CD14-positive monocyte (primary cell): Measurements from ENCODE around the gene PLA2G2F. TPM values are rescaled to one million over a fixed set of nuclear protein-coding genes. Genes with fewer than 3 reads are reported as not detected.

ENCODE experiments used
- DNase-seq, 3 donors: peaks; one replicate each; pipeline ENCODE4 v3.0.0-alpha.2; 2011 to 2022
- H2AFZ ChIP-seq: 2 replicates; pipeline ENCODE4 v1.6.0; 2012; ENCODE audit warnings: mild to moderate bottlenecking, low read depth, low read length, inconsistent platforms; ENCODE audit not compliant: insufficient read depth, poor library complexity, severe bottlenecking
- H3K27ac ChIP-seq, 2 donors: 1 replicate in 1 of 2; 2 replicates in 1 of 2; pipeline ENCODE4 v1.5.1; 2012 to 2013; ENCODE audit warnings: low read length in 2 of 2, control low read depth in 1 of 2, inconsistent platforms in 1 of 2, low read depth in 1 of 2, mild to moderate bottlenecking in 1 of 2
- H3K27me3 ChIP-seq, 2 donors: one replicate each; pipeline versions ENCODE4 v1.6.0 to v1.6.1; 2011 to 2013; ENCODE audit warnings: low read length in 2 of 2; ENCODE audit not compliant: control insufficient read depth in 2 of 2, insufficient read depth in 2 of 2
- H3K36me3 ChIP-seq, 2 donors: replicated peaks in 1 of 2; 1 replicate in 1 of 2; 2 replicates in 1 of 2; pipeline versions ENCODE4 v1.5.1 to v1.6.1; 2012 to 2013; ENCODE audit warnings: low read length in 2 of 2, control low read depth in 1 of 2, inconsistent platforms in 1 of 2, mild to moderate bottlenecking in 1 of 2; ENCODE audit not compliant: insufficient read depth in 2 of 2, control insufficient read depth in 1 of 2
- H3K4me1 ChIP-seq, 2 donors: 1 replicate in 1 of 2; 2 replicates in 1 of 2; pipeline versions ENCODE4 v1.5.1 to v1.6.1; 2012 to 2013; ENCODE audit warnings: low read length in 2 of 2, control low read depth in 1 of 2, inconsistent platforms in 1 of 2, mild to moderate bottlenecking in 1 of 2, moderate library complexity in 1 of 2; ENCODE audit not compliant: insufficient read depth in 2 of 2, control insufficient read depth in 1 of 2
- H3K4me2 ChIP-seq: replicated peaks from 2 replicates; pipeline ENCODE3; 2012; ENCODE audit warnings: low read length, moderate library complexity, mild to moderate bottlenecking; ENCODE audit not compliant: poor library complexity, severe bottlenecking; ENCODE audit errors: extremely low read depth
- H3K4me3 ChIP-seq, 3 experiments: fragments of 200-600 bp in 1 of 3; sonication (generic) in 1 of 3; replicated peaks in 1 of 3; 1 replicate in 2 of 3; 2 replicates in 1 of 3; pipeline ENCODE4 v1.5.1; 2011 to 2013; ENCODE audit warnings: low read length in 3 of 3, mild to moderate bottlenecking in 3 of 3, control low read depth in 2 of 3, low read depth in 2 of 3, inconsistent platforms in 1 of 3, moderate library complexity in 1 of 3
- H3K79me2 ChIP-seq: 2 replicates; pipeline ENCODE4 v1.6.0; 2012; ENCODE audit warnings: mild to moderate bottlenecking, control low read depth, inconsistent platforms, low read length, moderate library complexity; ENCODE audit not compliant: insufficient read depth
- H3K9ac ChIP-seq: 2 replicates; pipeline ENCODE4 v1.6.0; 2017; ENCODE audit warnings: low read length, mild to moderate bottlenecking; ENCODE audit not compliant: insufficient read depth, poor library complexity, severe bottlenecking
- H3K9me3 ChIP-seq, 2 donors: replicated peaks in 1 of 2; 1 replicate in 1 of 2; 2 replicates in 1 of 2; pipeline versions ENCODE4 v1.5.1 to v1.6.1; 2012 to 2013; ENCODE audit warnings: low read length in 2 of 2, control low read depth in 1 of 2; ENCODE audit not compliant: control insufficient read depth in 1 of 2, insufficient read depth in 1 of 2
- H4K20me1 ChIP-seq: 2 replicates; pipeline ENCODE4 v1.6.0; 2012; ENCODE audit warnings: mild to moderate bottlenecking, low read length, control low read depth, moderate library complexity; ENCODE audit not compliant: insufficient read depth
- H3K27ac Mint-ChIP-seq, 7 donors: one replicate each; pipeline ENCODE4 v1.8.0; 2020; ENCODE audit warnings: mild to moderate bottlenecking in 7 of 7, mixed read lengths in 7 of 7, moderate library complexity in 6 of 7, inconsistent platforms in 2 of 7
- H3K27me3 Mint-ChIP-seq, 3 donors: one replicate each; pipeline ENCODE4 v1.8.0; 2021 to 2022; ENCODE audit warnings: low read depth in 3 of 3, mild to moderate bottlenecking in 3 of 3, mixed read lengths in 3 of 3, moderate library complexity in 3 of 3, inconsistent platforms in 1 of 3
- H3K36me3 Mint-ChIP-seq, 2 donors: one replicate each; pipeline ENCODE4 v1.8.0; 2020; ENCODE audit warnings: mixed read lengths in 2 of 2, inconsistent platforms in 1 of 2, mild to moderate bottlenecking in 1 of 2
- H3K4me1 Mint-ChIP-seq: one replicate; pipeline ENCODE4 v1.8.0; 2020; ENCODE audit warnings: mild to moderate bottlenecking, mixed read lengths
- H3K4me3 Mint-ChIP-seq, 2 donors: one replicate each; pipeline ENCODE4 v1.8.0; 2020; ENCODE audit warnings: mild to moderate bottlenecking in 2 of 2, mixed read lengths in 2 of 2, moderate library complexity in 1 of 2
- H3K9me3 Mint-ChIP-seq, 7 donors: one replicate each; pipeline ENCODE4 v1.8.0; 2020 to 2022; ENCODE audit warnings: mixed read lengths in 7 of 7, mild to moderate bottlenecking in 6 of 7, moderate library complexity in 6 of 7, inconsistent platforms in 2 of 7
- WGBS: methylation state at CpG from one replicate; pipeline ENCODE4 v1.1.5; 2013; ENCODE audit warnings: missing lambda C conversion rate; ENCODE audit not compliant: insufficient coverage; 5-methylcytosine and 5-hydroxymethylcytosine counted together
- intact Hi-C, 2 donors: fragments of 100-400 bp; cut with micrococcal nuclease; formaldehyde crosslinking; loops; one replicate each; pipeline versions ENCODE4 v1.15.0 to v1.15.1; 2023
- polyA plus RNA-seq, 3 donors: library from polyadenylated mRNA; depleted of rRNA in 1 of 3; unstranded in 2 of 3; stranded (reverse) in 1 of 3; fragments of 300-500 nt in 2 of 3; fragments of >200 nt in 1 of 3; fragmentation: Illumina TruSeq in 2 of 3; gene quantifications; 1 replicate in 2 of 3; 2 replicates in 1 of 3; pipeline ENCODE4 v1.2.3, GENCODE V29; 2012 to 2021
- TF ChIP-seq, protein P1 (sequence below): fragments of 200-600 bp; IDR thresholded peaks from one replicate; pipeline ENCODE4 v1.8.0; 2022; ENCODE audit warnings: antibody characterized with exemption, mild to moderate bottlenecking

The PLA2G2F gene
- polyA plus RNA-seq, 3 donors, result not detected

DNA sequence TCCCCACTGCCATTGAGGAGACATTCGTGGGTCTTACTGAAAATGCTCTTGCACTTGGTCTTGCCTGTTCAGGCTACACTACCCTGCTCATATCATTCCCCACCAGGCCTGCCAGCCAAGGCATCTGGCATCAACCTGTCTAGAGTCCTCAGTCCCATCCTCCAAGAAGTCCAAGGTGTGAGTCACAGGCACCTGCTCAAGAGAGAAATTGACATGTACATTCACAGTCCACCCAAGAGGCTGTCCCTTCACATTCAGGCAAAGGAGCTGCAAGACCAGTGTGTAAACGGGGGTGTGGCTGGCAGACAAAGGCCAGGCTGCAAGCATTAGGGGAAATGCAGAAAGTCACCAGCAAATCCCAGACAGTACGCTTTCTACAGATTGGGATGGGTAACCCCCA lies 60.3 kb downstream of the PLA2G2F start:
- no peaks in the 10 kb centered on the region for H3K79me2 ChIP-seq
- H3K9me3 ChIP-seq, result no peaks in the 10 kb centered on the region
- intact Hi-C loops, result loop anchor here in 1 of 2 donors (5.0 kb wide), 1 partner anchor 97 kb away; no protein-coding TSS in a partner anchor
- H4K20me1 ChIP-seq, result no peaks in the 10 kb centered on the region
- H3K4me1 ChIP-seq, result no peaks in the 10 kb centered on the region
- H3K36me3 ChIP-seq, result no peaks in the 10 kb centered on the region
- DNase-seq, result no peak
- no peak overlapping the region for H3K27ac ChIP-seq
- no peak overlapping the region for H3K4me2 ChIP-seq
- Mint-ChIP-seq H3K27me3 (peaks cover 19 to 40% (median 32%) of the 10 kb centered on the region in 3 donors), H3K27ac (no peak overlapping the region), H3K9me3 (peaks cover 0 to 2% (median 0%) of the 10 kb centered on the region in 7 donors), H3K4me3 (no peak overlapping the region), H3K36me3 (no peaks in the 10 kb centered on the region), H3K4me1 (peaks cover 3% of the 10 kb centered on the region)
- no peak overlapping the region for H3K9ac ChIP-seq
- TF ChIP-seq, protein P1, sequence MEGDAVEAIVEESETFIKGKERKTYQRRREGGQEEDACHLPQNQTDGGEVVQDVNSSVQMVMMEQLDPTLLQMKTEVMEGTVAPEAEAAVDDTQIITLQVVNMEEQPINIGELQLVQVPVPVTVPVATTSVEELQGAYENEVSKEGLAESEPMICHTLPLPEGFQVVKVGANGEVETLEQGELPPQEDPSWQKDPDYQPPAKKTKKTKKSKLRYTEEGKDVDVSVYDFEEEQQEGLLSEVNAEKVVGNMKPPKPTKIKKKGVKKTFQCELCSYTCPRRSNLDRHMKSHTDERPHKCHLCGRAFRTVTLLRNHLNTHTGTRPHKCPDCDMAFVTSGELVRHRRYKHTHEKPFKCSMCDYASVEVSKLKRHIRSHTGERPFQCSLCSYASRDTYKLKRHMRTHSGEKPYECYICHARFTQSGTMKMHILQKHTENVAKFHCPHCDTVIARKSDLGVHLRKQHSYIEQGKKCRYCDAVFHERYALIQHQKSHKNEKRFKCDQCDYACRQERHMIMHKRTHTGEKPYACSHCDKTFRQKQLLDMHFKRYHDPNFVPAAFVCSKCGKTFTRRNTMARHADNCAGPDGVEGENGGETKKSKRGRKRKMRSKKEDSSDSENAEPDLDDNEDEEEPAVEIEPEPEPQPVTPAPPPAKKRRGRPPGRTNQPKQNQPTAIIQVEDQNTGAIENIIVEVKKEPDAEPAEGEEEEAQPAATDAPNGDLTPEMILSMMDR, result no peak
- no peak overlapping the region for H2AFZ ChIP-seq
- 25% methylated on average over 1 of the region's 3 CpGs for WGBS
- H3K4me3 ChIP-seq, result no peak overlapping the region
- H3K27me3 ChIP-seq, result no peaks in the 10 kb centered on the region

DNA sequence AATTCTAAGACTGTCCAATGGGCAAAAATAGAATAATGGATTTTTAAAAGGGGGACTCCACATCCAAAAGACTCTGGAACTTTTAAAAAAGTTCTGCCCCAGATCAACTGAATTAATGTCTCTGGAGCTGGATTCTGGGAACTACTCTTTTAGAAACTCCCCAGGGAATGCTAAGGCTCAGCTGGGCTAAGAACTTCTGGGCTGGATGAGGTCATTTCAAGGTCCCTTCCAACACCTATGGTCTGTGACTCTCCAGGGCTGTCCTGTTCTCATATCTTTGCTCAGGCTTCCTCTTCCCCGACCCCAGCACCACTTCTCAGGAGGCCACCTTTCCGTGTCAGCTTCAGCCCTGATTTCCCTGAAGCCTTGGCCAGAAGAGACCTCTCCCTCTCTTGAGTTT lies 60.7 kb downstream of the PLA2G2F start:
- Histone ChIP-seq H3K4me3 (no peak overlapping the region), H3K4me2 (no peak overlapping the region), H3K9me3 (no peaks in the 10 kb centered on the region), H3K9ac (no peak overlapping the region), H2AFZ (no peak overlapping the region), H4K20me1 (no peaks in the 10 kb centered on the region), H3K27me3 (no peaks in the 10 kb centered on the region), H3K79me2 (no peaks in the 10 kb centered on the region), H3K4me1 (no peaks in the 10 kb centered on the region), H3K27ac (no peak overlapping the region), H3K36me3 (no peaks in the 10 kb centered on the region)
- Mint-ChIP-seq H3K27ac (no peak overlapping the region), H3K27me3 (peaks cover 19 to 38% (median 32%) of the 10 kb centered on the region in 3 donors), H3K4me3 (peak overlapping the region in 1 of 2 donors; percentile 22), H3K36me3 (no peaks in the 10 kb centered on the region), H3K4me1 (peaks cover 3% of the 10 kb centered on the region), H3K9me3 (peaks cover 0 to 2% (median 0%) of the 10 kb centered on the region in 7 donors)
- no peak for DNase-seq
- 33% methylated on average over 1 of the region's 2 CpGs for WGBS
- intact Hi-C loops, result loop anchor here in 1 of 2 donors (5.0 kb wide), 1 partner anchor 98 kb away; no protein-coding TSS in a partner anchor
- TF ChIP-seq, protein P1, result no peak

Other genes starting within 250 kb of the PLA2G2F start
- gene PLA2G2E, start 215.7 kb upstream of the PLA2G2F start, polyA plus RNA-seq, result not detected
- not detected for gene PLA2G2A, start 159.7 kb upstream of the PLA2G2F start, polyA plus RNA-seq
- not detected for gene PLA2G5, start 69.1 kb upstream of the PLA2G2F start, polyA plus RNA-seq
- under 1 TPM in 2 of 3 donors, not detected in 1; 0.08 TPM for gene PLA2G2D, start 19.8 kb upstream of the PLA2G2F start, polyA plus RNA-seq
- gene UBXN10, start 46.8 kb downstream of the PLA2G2F start, polyA plus RNA-seq, result under 1 TPM; 0.16 to 0.82 (median 0.30) TPM
- under 1 TPM in 2 of 3 donors, not detected in 1; 0.07 to 0.40 TPM for gene PLA2G2C, start 47.2 kb downstream of the PLA2G2F start, polyA plus RNA-seq
- not detected for gene VWA5B1, start 151.6 kb downstream of the PLA2G2F start, polyA plus RNA-seq